Coronary artery (tissue), 2 donors: ENCODE results near the gene GXYLT2.

Experiments
- DNase-seq: peaks from one replicate; pipeline ENCODE4 v3.0.0-alpha.2; 2017; ENCODE audit warnings: low spot score
- H3K27ac ChIP-seq, 2 donors: fragments of 200-600 bp; sonication (generic); one replicate each; pipeline ENCODE4 v1.5.1; 2016 to 2019
- H3K4me3 ChIP-seq: fragments of 200-600 bp; sonication (generic); 2 replicates; pipeline ENCODE4 v1.5.1; 2016; ENCODE audit warnings: mild to moderate bottlenecking, moderate library complexity
- TF ChIP-seq, protein P1 (sequence below): fragments of 200-600 bp; sonication (generic); IDR thresholded peaks from one replicate; pipeline ENCODE4 v1.5.1; 2019; ENCODE audit warnings: antibody characterized with exemption

GXYLT2 gene

DNA sequence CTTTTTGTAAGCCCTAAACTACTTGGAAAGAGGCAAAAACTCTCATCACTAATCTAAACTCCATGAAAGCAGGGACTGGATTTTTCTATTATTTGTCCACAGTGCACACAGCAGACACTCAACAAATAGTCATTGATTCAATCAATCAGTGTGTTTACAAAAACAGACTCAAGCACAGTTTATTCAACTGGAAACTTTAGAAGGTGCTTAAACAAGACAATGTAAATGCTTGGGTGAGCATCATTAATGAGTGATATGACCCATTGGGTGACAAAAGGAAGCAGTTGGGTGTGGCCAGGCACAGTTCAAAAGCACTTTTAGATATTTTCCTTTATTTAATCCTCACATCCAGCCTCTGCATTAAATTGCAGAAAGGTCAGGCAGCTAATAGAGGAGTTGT is 76.8 kb downstream of the GXYLT2 start:
- no peak overlapping the region for H3K27ac ChIP-seq
- no peak overlapping the region for H3K4me3 ChIP-seq
- TF ChIP-seq, protein P1, sequence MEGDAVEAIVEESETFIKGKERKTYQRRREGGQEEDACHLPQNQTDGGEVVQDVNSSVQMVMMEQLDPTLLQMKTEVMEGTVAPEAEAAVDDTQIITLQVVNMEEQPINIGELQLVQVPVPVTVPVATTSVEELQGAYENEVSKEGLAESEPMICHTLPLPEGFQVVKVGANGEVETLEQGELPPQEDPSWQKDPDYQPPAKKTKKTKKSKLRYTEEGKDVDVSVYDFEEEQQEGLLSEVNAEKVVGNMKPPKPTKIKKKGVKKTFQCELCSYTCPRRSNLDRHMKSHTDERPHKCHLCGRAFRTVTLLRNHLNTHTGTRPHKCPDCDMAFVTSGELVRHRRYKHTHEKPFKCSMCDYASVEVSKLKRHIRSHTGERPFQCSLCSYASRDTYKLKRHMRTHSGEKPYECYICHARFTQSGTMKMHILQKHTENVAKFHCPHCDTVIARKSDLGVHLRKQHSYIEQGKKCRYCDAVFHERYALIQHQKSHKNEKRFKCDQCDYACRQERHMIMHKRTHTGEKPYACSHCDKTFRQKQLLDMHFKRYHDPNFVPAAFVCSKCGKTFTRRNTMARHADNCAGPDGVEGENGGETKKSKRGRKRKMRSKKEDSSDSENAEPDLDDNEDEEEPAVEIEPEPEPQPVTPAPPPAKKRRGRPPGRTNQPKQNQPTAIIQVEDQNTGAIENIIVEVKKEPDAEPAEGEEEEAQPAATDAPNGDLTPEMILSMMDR = no peak
- DNase-seq = no peak

DNA sequence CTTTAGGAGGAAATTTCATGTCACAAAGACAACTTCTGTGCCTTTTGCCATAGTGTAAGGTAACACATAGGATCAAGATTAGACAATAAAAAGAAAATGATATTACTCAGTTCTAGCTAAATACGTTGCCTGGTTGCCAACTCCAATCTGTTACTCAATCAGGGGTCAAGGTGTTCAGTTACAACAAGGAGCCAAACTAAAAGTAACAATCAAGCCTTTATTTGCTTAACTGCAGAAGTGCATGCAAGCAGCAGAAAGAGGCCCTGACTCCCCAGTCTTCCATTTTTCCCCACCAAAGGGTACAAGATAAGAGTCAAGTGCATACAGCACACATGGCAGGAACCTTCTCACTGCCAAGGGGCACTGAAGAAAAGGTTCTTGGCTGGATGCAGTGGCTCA is 80.4 kb downstream of the GXYLT2 start:
- TF ChIP-seq, protein P1 = no peak
- DNase-seq = no peak
- no peak overlapping the region for H3K4me3 ChIP-seq
- no peak overlapping the region for H3K27ac ChIP-seq

DNA sequence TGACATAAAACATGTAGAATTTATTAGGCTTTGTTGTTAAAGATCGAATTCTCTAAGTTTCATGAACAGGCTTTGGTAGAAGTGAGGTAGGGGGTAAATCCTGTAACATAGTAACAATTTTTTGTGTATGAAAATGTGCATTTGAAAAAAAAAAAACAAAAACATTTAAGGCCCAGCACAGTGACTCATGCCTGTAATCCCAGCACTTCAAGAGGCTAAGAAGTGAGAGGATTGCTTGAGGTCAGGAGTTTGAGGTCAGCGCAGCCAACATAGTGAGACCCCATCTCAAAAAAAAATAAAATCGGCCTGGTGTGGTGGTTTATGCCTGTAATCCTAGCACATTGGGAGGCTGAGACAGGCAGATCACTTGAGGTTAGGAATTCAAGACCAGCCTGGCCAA is 81.9 kb downstream of the GXYLT2 start:
- TF ChIP-seq, protein P1 = no peak
- DNase-seq = no peak
- no peak overlapping the region for H3K27ac ChIP-seq
- H3K4me3 ChIP-seq = no peak overlapping the region

DNA sequence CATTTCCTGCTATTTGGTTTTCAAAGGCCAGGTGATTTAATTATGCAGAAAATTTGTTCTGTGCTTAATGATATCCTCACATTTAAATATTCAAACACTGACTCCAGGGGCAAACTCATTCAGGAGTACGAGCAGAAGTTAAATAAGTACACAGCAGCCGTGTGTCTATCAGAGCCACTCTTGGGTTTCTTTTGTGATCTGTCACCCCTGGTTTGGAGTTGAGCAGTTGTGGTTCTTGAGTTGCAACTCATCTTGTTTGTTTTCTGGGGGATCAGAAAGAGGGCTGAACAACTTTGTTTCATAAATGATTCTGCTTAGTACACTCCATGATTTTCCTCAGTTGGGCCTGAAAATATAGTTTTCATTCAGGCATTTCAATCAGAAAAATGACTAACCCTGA is 83.1 kb downstream of the GXYLT2 start:
- Histone ChIP-seq H3K27ac (no peak overlapping the region), H3K4me3 (no peak overlapping the region)
- TF ChIP-seq, protein P1 = no peak
- DNase-seq = no peak

DNA sequence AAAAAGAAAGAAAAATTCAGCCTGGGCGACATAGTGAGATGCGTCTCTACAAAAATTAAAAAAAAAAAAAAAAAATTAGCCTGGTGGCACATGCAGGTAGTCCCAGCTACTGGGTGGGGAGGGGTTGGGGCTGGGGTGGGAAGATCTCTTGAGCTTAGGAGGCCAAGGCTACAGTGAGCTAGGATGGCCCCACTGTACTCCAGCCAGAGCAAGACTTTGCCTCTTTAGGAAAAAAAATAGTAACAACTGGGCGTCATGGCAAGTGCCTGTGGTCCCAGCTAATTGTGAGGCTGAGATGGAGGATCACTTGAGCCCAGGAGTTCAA is 84.8 kb downstream of the GXYLT2 start:
- no peak overlapping the region for H3K4me3 ChIP-seq
- no peak overlapping the region for H3K27ac ChIP-seq
- TF ChIP-seq, protein P1 = no peak
- no peak for DNase-seq

DNA sequence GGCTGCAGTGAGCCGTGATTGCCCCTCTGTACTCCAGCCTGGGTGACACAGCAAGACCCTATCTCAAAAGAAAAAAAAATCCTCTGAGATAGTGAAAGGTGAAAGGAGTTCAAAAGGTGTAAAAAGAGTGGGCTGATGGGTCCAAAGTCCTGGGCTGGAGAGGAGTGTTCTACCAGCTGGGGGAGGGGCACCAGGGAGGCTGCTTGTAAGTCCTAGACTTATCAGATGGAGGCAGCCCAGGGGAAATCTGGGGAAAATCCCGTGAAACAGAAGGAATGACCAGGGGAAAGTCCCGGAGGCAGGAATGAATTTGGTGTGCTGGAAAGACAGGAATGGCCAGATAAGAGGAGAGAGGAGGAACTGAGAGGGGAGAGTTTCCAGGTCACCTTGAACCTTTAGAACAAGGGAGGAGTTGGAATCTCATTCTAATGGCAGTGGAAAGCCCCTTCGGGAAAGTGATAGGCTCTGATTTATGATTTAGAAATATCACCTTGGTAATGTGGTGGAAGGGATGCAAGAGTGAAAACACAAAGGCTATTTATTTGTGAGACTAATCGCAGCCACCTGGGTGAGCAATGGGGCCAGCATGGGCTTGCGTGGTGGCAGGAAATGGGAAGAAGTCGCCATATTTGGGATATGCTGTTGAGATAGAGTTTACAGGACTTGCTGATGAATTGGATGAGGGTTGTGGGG is 85.3 kb downstream of the GXYLT2 start:
- DNase-seq = no peak
- no peak overlapping the region for H3K27ac ChIP-seq
- no peak overlapping the region for H3K4me3 ChIP-seq
- TF ChIP-seq, protein P1 = no peak

DNA sequence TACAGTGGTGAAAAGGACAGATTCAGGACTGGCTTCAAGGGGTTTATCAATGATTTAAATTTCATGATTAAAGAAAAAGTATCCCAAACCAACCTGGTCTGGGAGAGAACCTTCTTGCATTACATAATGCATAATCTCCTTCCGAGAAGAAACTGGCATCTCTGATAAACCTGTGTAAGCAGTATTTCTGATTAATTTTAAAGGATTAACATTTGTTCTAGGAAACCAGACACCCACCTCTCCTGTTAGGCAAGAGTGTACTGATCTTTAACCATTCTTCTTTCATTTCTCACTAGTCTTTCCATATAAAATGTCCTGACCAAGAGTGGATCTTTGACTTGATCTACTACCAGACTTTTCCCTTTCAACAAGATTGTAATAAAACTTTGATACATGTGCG is 85.9 kb downstream of the GXYLT2 start:
- Histone ChIP-seq H3K27ac (no peak overlapping the region), H3K4me3 (no peak overlapping the region)
- no peak for DNase-seq
- TF ChIP-seq, protein P1 = no peak
